Measurements from ENCODE around the gene ANXA11.
"Not testable (repeated sequence)": the region's sequence is repeated elsewhere in the genome, so short reads cannot be mapped to it uniquely, and the experiment has no call there.

ANXA11 gene

GRCh38 chr10:80165173-80165572 lies 40.2 kb downstream of the ANXA11 start:
- no peak for DNase-seq

GRCh38 chr10:80164596-80164995 lies 40.7 kb downstream of the ANXA11 start:
- DNase-seq, result no peak

DNA sequence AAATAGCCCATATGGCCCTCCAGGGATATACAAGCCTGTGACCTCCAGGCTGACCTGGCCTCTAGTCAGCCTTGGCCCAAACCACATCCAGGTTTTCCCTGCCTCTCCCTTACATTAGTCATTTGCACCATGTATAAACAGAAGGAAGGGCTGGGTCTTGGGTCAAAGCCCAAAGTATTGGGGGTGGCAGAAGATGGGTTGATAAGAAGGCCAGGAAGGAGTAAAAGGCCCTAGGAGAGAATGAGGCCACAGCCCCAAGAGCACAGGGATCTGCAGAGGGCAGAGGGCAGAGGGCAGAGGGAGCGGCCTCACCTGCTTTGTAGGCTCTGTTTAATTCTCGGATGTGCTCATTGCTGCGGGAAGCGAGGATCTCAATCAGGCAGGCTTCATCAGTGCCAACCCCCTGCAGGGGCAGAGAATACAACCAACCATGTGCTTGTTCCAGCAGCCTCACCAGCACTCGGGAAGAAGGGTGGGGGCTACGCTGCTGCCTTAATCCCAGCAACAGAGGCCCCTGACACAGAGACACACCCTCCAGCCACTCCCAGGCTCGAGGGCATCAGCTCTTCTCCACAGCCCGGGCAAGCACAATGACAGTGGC lies 41.5 kb downstream of the ANXA11 start:
- DNase-seq, result no peak

- DNase-seq, result no peak
Observed at GRCh38 chr10:80161321-80162083, 43.8 kb downstream of the ANXA11 start.

- no peak for DNase-seq
Observed at GRCh38 chr10:80160361-80161320, 44.7 kb downstream of the ANXA11 start.

GRCh38 chr10:80159166-80159873 lies 46.0 kb downstream of the ANXA11 start:
- no peak for DNase-seq

GRCh38 chr10:80158598-80159127 lies 46.7 kb downstream of the ANXA11 start:
- no peak for DNase-seq

DNA sequence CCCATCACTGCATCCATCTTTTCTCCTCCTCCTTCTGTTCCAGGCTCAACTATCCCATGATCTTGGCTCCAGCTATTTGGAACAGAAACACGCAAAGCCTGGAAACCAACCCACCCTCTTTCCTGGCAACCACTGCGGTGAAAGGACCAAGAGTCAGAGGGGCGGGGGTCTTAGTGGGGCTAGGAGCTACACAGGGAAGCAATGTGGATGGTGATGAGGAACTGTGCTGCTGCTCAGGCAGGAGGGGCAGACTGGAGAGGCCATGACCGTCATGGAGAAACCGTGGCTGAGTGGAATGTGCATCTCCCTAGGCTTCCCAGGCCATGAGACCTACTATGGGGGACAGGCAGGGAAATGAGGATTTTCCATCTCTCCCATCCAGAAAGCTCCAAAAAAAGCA lies 47.2 kb downstream of the ANXA11 start:
- DNase-seq, result no peak

DNA sequence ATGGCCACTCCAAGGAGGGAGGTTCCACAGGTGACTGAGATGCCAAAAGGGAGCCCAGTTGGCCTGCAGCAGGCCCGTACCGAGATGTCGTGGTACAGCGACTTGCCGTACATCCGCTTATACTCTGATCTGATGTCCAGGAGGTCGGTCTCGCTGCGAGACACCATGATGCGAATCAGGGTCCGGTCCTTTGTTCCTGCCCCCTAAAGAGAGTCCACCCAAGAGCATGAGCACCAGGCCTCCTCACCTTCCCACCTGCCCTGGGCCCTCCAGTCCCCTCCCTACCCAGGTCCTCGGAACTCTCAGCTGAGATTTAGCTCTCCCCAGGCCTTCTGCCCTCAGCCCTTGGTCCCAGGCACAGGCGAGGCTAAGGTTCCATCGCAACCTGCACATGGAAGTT lies 47.8 kb downstream of the ANXA11 start:
- DNase-seq, result no peak

GRCh38 chr10:80156216-80156615 lies 49.1 kb downstream of the ANXA11 start:
- no peak for DNase-seq

- DNase-seq, result no peak
Observed at GRCh38 chr10:80155696-80156215, 49.6 kb downstream of the ANXA11 start.

GRCh38 chr10:80154978-80155695 lies 50.2 kb downstream of the ANXA11 start:
- DNase-seq, result no peak

GRCh38 chr10:80154626-80154977 lies 50.7 kb downstream of the ANXA11 start:
- DNase-seq, result no peak

GRCh38 chr10:80153460-80153859 lies 51.9 kb downstream of the ANXA11 start:
- no peak for DNase-seq

GRCh38 chr10:80152820-80153219 lies 52.5 kb downstream of the ANXA11 start:
- DNase-seq, result no peak

- no peak for DNase-seq
Observed at GRCh38 chr10:80150172-80150571, 55.2 kb downstream of the ANXA11 start.

- no peak for DNase-seq
Observed at GRCh38 chr10:80149123-80149522, 56.2 kb downstream of the ANXA11 start.

GRCh38 chr10:80148166-80148805 lies 57.1 kb downstream of the ANXA11 start:
- no peak for DNase-seq

- DNase-seq, result no peak
Observed at GRCh38 chr10:80146918-80147317, 58.4 kb downstream of the ANXA11 start.

DNA sequence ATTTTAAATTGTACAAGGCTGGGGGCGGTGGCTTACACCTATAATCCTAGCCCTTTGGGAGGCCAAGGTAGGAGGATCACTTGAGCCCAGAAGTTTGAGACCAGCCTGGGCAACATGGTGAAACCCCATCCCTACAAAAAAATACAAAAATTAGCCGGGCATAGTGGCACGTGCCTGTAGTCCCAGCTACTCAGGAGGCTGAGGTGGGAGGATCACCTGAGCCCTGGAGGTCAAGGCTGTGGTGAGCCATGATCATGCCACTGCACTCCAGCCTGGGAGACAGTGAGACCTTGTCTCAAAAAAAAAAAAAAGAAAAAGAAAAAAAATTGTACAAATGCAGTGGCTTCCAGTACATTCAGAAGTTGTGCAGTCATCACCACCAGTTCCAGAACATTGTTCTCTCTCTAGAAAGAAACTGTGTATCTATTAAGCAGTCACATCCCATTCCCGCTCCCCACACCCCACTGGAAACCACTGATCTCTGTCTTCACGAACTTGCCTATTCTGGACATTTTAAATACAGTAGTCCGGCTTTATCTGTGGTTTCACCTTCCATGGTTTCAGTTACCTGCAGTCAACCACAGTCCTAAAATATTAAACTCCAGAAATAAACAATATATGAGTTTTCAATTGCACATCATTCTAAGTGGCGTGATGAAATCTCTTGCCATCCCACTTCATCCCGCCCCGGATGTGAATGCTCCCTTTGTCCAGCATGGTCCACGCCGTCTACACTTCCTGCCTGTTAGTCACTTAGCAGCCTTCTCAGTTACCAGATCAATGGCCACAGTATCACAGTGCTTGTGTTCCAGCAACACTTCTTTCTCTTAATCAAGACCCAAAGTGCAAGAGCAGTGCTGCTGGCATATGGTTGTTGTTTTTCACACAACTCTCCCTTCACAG lies 59.7 kb downstream of the ANXA11 start:
- DNase-seq, result not testable (repeated sequence)
